ENCODE data around the gene TMEM106B. TPM values are rescaled to one million over a fixed set of nuclear protein-coding genes. Genes with fewer than 3 reads are reported as not detected.

Gene TMEM106B
- total and polyA plus RNA-seq, 2 of the 4 experiments (the other 2 are of a cell fraction), result 24.7 to 59.5 TPM

DNA sequence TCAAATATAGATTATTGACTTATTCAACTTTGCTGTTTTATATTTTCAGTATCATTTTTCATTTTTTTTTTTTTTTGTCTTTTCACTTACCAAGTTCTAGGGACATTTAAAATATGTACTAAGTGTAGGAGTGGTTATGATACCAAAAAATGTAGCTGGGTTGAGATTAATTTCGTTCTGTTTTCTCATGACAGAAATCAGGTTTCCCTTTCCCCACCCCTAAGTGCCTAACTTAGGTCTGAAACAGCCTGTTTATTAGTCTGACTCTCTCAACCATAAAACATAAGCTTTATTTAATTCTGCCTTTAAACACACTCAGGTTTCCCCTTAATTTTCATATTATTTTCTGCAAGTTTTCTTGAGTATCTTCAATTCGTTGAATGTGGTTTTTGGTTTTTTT is 22.1 kb downstream of the TMEM106B start:
- POLR2A ChIA-PET (ENCODE audit: unreplicated experiment), result no interaction called here
- Histone ChIP-seq H3K79me1 (ENCODE audit: low read depth in 1 of 2, low read length in 2 of 2) (no peaks in the 10 kb centered on the region), H2BK15ac (ENCODE audit: low read depth, low read length) (no peak overlapping the region), H3K27ac (ENCODE audit: insufficient read depth, low read length) (no peak overlapping the region), H3K56ac (ENCODE audit: extremely low read depth, insufficient read depth, low read length) (no peak overlapping the region), H3K4me3 (ENCODE audit: insufficient read depth, low read depth, low read length) (no peak overlapping the region), H2BK20ac (ENCODE audit: low read depth, low read length) (no peak overlapping the region), H2BK120ac (ENCODE audit: low read depth, low read length) (no peak overlapping the region), H3K9me1 (ENCODE audit: insufficient read depth, low read length) (no peaks in the 10 kb centered on the region), H4K91ac (ENCODE audit: insufficient read depth, low read depth, low read length) (no peak overlapping the region), H3K9me3 (ENCODE audit: control insufficient read depth, insufficient read depth, low read length) (no peaks in the 10 kb centered on the region), H3K4me1 (ENCODE audit: control insufficient read depth, insufficient read depth, low read length) (no peaks in the 10 kb centered on the region), H2BK5ac (ENCODE audit: low read depth, low read length, poor library complexity, severe bottlenecking) (no peak overlapping the region), H3K4ac (ENCODE audit: low read depth, low read length) (no peak overlapping the region), H2AK5ac (ENCODE audit: low read depth, low read length) (no peak overlapping the region), H3K4me2 (ENCODE audit: low read depth, low read length) (no peak overlapping the region), H4K20me1 (ENCODE audit: insufficient read depth, low read length) (no peaks in the 10 kb centered on the region), H3K14ac (replicated peaks; ENCODE audit: low read depth, low read length) (no peak overlapping the region), H3K9ac (ENCODE audit: low read depth, low read length) (no peak overlapping the region), H4K8ac (ENCODE audit: low read depth in 2 of 2, low read length in 2 of 2) (no peak overlapping the region), H2AFZ (replicated peaks; ENCODE audit: low read length, poor library complexity) (no peak overlapping the region), H3K23ac (ENCODE audit: low read depth, low read length) (no peak overlapping the region), H2AK9ac (replicated peaks; ENCODE audit: low read depth, low read length, poor library complexity) (no peak overlapping the region), H4K5ac (ENCODE audit: low read depth, low read length) (no peak overlapping the region), H3K27me3 (ENCODE audit: control insufficient read depth, insufficient read depth, low read length) (no peaks in the 10 kb centered on the region), H3K36me3 (ENCODE audit: control insufficient read depth, insufficient read depth, low read length) (peaks cover 2% of the 10 kb centered on the region; the same call in 1 of the 2 replicates), H3K18ac (ENCODE audit: low read depth, low read length) (no peak overlapping the region)
- intact Hi-C loops (cut with micrococcal nuclease) (no loop called here), dilution Hi-C loops (cut with HindIII; ENCODE audit: low sequenced_read_pairs, unreplicated experiment) (no loop called here), in situ Hi-C loops (cut with MboI; ENCODE audit: low sequenced_read_pairs) (no loop called here)
- WGBS, 2 experiments (ENCODE audit: extremely low coverage in 2 of 2, insufficient read length in 1 of 2), result no CpG with 5 or more reads among the region's 2 CpGs
- CTCF ChIA-PET, result no interaction called here
- DNase-seq (no peak), ATAC-seq (ENCODE audit: low read depth) (no peak)
- no peak for TF ChIP-seq MAFK (IDR thresholded peaks at IDR 0.05; ENCODE audit: low read depth, low read length)
- TF ChIP-seq, protein P1, sequence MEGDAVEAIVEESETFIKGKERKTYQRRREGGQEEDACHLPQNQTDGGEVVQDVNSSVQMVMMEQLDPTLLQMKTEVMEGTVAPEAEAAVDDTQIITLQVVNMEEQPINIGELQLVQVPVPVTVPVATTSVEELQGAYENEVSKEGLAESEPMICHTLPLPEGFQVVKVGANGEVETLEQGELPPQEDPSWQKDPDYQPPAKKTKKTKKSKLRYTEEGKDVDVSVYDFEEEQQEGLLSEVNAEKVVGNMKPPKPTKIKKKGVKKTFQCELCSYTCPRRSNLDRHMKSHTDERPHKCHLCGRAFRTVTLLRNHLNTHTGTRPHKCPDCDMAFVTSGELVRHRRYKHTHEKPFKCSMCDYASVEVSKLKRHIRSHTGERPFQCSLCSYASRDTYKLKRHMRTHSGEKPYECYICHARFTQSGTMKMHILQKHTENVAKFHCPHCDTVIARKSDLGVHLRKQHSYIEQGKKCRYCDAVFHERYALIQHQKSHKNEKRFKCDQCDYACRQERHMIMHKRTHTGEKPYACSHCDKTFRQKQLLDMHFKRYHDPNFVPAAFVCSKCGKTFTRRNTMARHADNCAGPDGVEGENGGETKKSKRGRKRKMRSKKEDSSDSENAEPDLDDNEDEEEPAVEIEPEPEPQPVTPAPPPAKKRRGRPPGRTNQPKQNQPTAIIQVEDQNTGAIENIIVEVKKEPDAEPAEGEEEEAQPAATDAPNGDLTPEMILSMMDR (conservative IDR thresholded peaks at IDR 0.05; ENCODE audit: low read depth, low read length), result no peak
- no TSS peak for BruUV-seq (replicated peaks)

All from IMR-90 (cell line).